Measurements from ENCODE around the gene LCE5A.

LCE5A gene

DNA sequence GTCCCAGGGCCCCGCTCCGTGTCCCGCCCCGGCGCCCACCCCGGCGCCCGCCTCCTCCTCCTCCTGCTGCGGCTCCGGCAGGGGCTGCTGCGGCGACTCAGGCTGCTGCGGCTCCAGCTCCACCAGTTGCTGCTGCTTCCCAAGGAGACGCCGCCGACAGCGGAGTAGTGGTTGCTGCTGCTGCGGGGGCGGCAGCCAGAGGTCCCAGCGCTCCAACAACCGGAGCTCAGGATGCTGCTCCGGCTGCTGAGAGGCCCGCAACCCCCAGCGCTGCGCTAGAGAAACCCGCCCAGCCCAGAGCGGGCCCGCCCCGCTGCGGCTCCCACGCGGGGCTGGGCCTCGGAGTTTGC is 4.8 kb downstream of the LCE5A start:
- Histone ChIP-seq H3K9me3 (ENCODE audit: control insufficient read depth in 2 of 2, low read length in 2 of 2) (no peaks in the 10 kb centered on the region), H3K9ac (ENCODE audit: low read depth in 1 of 2, low read length in 2 of 2) (no peak overlapping the region), H3K4me1 (ENCODE audit: control insufficient read depth in 2 of 2, insufficient read depth in 2 of 2, low read length in 2 of 2) (no peaks in the 10 kb centered on the region), H3K4me3 (ENCODE audit: low read length in 2 of 2) (no peak overlapping the region), H3K27me3 (ENCODE audit: control insufficient read depth in 2 of 2, insufficient read depth in 2 of 2, low read length in 2 of 2) (peaks cover 15 to 26% of the 10 kb centered on the region in 2 donors), H3K36me3 (ENCODE audit: control insufficient read depth in 2 of 2, insufficient read depth in 2 of 2, low read length in 2 of 2) (no peaks in the 10 kb centered on the region), H3K27ac (ENCODE audit: low read depth in 2 of 2, low read length in 2 of 2) (no peak overlapping the region)

DNA sequence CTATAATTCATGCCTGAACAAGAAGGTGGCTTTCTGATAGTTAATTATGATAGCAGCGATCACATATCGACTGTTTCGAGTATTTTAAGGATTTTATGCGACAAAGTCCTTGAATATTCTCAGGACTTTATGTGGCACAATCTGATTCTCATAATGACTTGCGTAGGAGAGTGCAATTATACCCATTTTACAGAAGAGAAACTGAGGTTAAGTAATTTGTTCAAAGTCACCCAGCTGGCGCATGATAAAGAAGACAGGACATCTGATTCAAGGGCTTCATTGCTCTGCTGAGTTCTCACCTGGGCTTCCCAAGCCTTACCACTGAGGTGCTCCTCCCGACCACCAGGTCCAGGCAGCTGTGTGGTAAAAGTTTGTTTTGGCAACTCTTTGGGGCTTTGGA is 5.5 kb downstream of the LCE5A start:
- Histone ChIP-seq H3K4me3 (ENCODE audit: low read length in 2 of 2) (no peak overlapping the region), H3K9me3 (ENCODE audit: control insufficient read depth in 2 of 2, low read length in 2 of 2) (no peaks in the 10 kb centered on the region)

DNA sequence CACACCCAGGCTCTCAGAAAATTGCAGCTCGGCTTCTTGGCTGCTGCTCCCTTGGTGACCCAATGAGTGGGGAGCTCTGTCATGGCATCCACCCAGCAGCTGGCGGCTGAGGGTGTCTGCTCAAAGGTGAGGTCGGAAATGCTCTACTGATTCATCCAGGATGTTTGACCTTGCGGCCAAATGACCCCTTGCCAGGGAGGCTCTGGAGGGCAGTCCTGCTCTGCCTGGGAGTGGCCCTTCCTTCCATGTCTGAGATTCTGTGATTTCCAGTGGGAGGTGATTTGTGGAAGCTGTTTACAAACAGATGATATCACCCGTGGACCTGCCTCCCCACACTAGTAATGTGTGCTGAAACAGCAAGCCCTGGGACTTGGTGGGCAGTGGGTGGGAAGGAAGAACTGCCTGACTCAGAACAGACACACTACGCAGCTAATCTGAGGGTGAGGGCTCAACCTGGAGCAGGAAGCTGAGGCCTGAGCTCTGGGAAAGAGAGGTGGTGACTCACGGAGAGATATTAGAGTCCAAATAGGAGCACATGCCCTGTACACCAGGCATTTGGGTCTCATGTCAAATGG is 6.7 kb downstream of the LCE5A start:
- H3K27me3 ChIP-seq (ENCODE audit: control insufficient read depth in 2 of 2, insufficient read depth in 2 of 2, low read length in 2 of 2) = peaks cover 15 to 26% of the 10 kb centered on the region in 2 donors

More for the DNA sequence above, 5.5 kb downstream of the LCE5A start:
- H3K4me1 ChIP-seq (ENCODE audit: control insufficient read depth in 2 of 2, insufficient read depth in 2 of 2, low read length in 2 of 2) = no peaks in the 10 kb centered on the region
- no peak overlapping the region for H3K27ac ChIP-seq (ENCODE audit: low read depth in 2 of 2, low read length in 2 of 2)
- H3K27me3 ChIP-seq (ENCODE audit: control insufficient read depth in 2 of 2, insufficient read depth in 2 of 2, low read length in 2 of 2) = peaks cover 15 to 26% of the 10 kb centered on the region in 2 donors
- H3K36me3 ChIP-seq (ENCODE audit: control insufficient read depth in 2 of 2, insufficient read depth in 2 of 2, low read length in 2 of 2) = no peaks in the 10 kb centered on the region
- no peak overlapping the region for H3K9ac ChIP-seq (ENCODE audit: low read depth in 1 of 2, low read length in 2 of 2)

DNA sequence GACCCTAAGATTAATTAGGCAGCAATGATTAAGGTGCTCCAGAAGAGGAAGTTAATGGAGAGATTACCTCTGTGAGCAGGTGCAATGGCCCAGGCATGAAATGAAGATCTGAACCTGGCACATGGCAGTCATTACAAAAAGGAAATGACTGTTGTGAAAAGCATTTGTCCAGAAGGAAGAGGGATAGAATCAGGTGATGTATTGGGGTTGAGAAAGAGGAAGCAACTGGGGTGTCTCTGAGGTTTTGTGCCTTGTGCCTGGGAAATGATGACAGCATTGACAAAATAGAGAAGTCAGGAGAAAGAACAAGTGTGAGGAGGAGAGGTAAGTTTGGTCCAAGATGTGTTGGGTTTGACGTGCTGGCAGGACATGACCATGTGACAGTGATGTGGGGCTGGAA is 9.2 kb downstream of the LCE5A start:
- no peaks in the 10 kb centered on the region for H3K9me3 ChIP-seq (ENCODE audit: control insufficient read depth in 2 of 2, low read length in 2 of 2)
- H3K4me3 ChIP-seq (ENCODE audit: low read length in 2 of 2) = no peak overlapping the region
- H3K27ac ChIP-seq (ENCODE audit: low read depth in 2 of 2, low read length in 2 of 2) = no peak overlapping the region
- H3K4me1 ChIP-seq (ENCODE audit: control insufficient read depth in 2 of 2, insufficient read depth in 2 of 2, low read length in 2 of 2) = no peaks in the 10 kb centered on the region
- H3K9ac ChIP-seq (ENCODE audit: low read depth in 1 of 2, low read length in 2 of 2) = no peak overlapping the region
- no peaks in the 10 kb centered on the region for H3K36me3 ChIP-seq (ENCODE audit: control insufficient read depth in 2 of 2, insufficient read depth in 2 of 2, low read length in 2 of 2)
- peaks cover 6 to 14% of the 10 kb centered on the region in 2 donors for H3K27me3 ChIP-seq (ENCODE audit: control insufficient read depth in 2 of 2, insufficient read depth in 2 of 2, low read length in 2 of 2)

More for the DNA sequence above, 6.7 kb downstream of the LCE5A start:
- H3K4me3 ChIP-seq (ENCODE audit: low read length in 2 of 2) = no peak overlapping the region
- no peak overlapping the region for H3K27ac ChIP-seq (ENCODE audit: low read depth in 2 of 2, low read length in 2 of 2)
- no peaks in the 10 kb centered on the region for H3K36me3 ChIP-seq (ENCODE audit: control insufficient read depth in 2 of 2, insufficient read depth in 2 of 2, low read length in 2 of 2)
- H3K9me3 ChIP-seq (ENCODE audit: control insufficient read depth in 2 of 2, low read length in 2 of 2) = no peaks in the 10 kb centered on the region
- no peaks in the 10 kb centered on the region for H3K4me1 ChIP-seq (ENCODE audit: control insufficient read depth in 2 of 2, insufficient read depth in 2 of 2, low read length in 2 of 2)
- H3K9ac ChIP-seq (ENCODE audit: low read depth in 1 of 2, low read length in 2 of 2) = no peak overlapping the region

DNA sequence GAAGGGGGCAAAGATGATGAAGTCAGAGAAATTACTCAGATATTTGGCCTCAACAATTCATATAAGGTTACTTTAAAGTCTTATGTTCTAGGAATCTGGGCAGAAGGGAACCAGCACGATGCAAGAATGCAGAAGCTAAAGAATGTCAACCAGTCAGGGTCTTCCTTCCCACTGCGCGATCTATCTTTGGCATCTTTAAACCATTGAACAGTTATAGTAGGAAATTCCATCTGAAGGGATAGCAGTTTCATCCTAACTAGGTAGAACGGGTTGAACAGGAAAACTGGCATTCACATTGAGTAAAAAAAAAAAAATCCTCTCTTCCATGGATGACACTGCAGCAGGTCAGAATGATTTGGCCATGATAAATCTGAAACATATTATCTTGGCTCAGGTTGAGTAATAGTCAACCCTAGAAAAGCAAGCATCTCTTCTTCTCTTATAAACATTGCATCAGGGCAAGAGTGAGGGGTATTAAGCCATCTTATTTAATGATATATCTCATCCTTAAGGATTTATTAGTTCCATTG is 10.0 kb downstream of the LCE5A start:
- H3K9me3 ChIP-seq (ENCODE audit: control insufficient read depth in 2 of 2, low read length in 2 of 2) = no peaks in the 10 kb centered on the region
- H3K4me1 ChIP-seq (ENCODE audit: control insufficient read depth in 2 of 2, insufficient read depth in 2 of 2, low read length in 2 of 2) = peaks cover 0 to 3% of the 10 kb centered on the region in 2 donors
- H3K9ac ChIP-seq (ENCODE audit: low read depth in 1 of 2, low read length in 2 of 2) = no peak overlapping the region
- no peak overlapping the region for H3K4me3 ChIP-seq (ENCODE audit: low read length in 2 of 2)
- H3K27me3 ChIP-seq (ENCODE audit: control insufficient read depth in 2 of 2, insufficient read depth in 2 of 2, low read length in 2 of 2) = peaks cover 4 to 8% of the 10 kb centered on the region in 2 donors
- H3K36me3 ChIP-seq (ENCODE audit: control insufficient read depth in 2 of 2, insufficient read depth in 2 of 2, low read length in 2 of 2) = no peaks in the 10 kb centered on the region
- no peak overlapping the region for H3K27ac ChIP-seq (ENCODE audit: low read depth in 2 of 2, low read length in 2 of 2)

DNA sequence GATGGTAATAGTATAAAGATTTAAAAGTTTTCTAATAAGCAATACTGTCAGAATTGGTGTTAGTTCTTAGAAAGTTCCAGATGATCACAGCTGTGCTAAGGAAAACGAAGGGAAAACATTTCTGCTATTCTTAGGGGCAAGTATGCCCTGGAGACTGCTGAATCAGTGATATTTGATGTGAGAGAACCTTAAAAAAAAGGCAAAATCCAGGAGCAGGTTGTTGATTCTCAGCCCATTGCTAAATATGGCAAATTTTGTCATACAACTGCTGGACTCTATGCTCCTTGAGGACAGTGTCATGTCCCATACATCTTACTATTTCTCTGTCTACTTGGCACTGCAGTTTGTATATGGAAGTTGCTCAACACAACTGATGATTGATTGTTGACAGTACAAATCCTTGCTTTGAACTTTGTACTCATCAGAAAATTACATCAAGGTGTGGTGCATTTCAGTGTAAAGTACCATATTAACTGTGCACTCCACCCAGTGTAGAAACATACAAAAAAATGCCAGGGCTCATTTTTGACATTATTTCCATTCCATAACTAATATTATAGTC is 14.6 kb downstream of the LCE5A start:
- H3K27me3 ChIP-seq (ENCODE audit: control insufficient read depth in 2 of 2, insufficient read depth in 2 of 2, low read length in 2 of 2) = no peaks in the 10 kb centered on the region
- H3K9me3 ChIP-seq (ENCODE audit: control insufficient read depth in 2 of 2, low read length in 2 of 2) = no peaks in the 10 kb centered on the region
- peaks cover 0 to 3% of the 10 kb centered on the region in 2 donors for H3K4me1 ChIP-seq (ENCODE audit: control insufficient read depth in 2 of 2, insufficient read depth in 2 of 2, low read length in 2 of 2)
- no peak overlapping the region for H3K4me3 ChIP-seq (ENCODE audit: low read length in 2 of 2)
- no peaks in the 10 kb centered on the region for H3K36me3 ChIP-seq (ENCODE audit: control insufficient read depth in 2 of 2, insufficient read depth in 2 of 2, low read length in 2 of 2)
- no peak overlapping the region for H3K27ac ChIP-seq (ENCODE audit: low read depth in 2 of 2, low read length in 2 of 2)
- no peak overlapping the region for H3K9ac ChIP-seq (ENCODE audit: low read depth in 1 of 2, low read length in 2 of 2)

DNA sequence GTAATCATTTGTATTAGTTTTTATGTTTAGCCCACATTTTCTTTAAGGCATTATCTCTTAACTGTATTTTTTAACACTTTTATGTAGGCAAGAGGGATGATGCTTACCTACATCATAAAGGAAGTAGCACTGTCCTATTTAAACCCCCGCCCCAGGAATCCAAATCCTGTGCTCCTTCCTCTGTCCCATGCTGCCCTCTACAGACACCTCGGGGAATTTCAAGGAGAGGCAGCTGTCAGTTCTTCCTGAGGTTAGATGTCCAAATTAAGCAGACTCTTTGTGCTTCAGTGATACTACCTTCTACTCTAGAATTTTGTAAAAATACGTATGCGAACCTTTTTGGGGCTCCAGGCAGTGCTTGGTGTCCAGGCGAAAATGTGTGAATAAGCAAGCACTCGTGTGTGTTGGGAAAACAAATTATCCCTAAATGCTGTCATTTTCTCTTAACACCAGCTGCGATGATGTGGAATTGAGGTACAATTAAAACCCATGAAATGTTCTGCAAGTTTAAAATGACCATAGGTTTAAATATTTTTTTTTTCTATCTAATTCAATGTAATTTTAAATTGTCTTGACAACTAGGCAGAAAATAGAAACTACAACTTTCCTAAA is 22.8 kb downstream of the LCE5A start:
- H3K9me3 ChIP-seq (ENCODE audit: control insufficient read depth in 2 of 2, low read length in 2 of 2) = no peaks in the 10 kb centered on the region
- H3K27ac ChIP-seq (ENCODE audit: low read depth in 2 of 2, low read length in 2 of 2) = no peak overlapping the region
- no peak overlapping the region for H3K4me3 ChIP-seq (ENCODE audit: low read length in 2 of 2)
- no peak overlapping the region for H3K9ac ChIP-seq (ENCODE audit: low read depth in 1 of 2, low read length in 2 of 2)
- no peaks in the 10 kb centered on the region for H3K36me3 ChIP-seq (ENCODE audit: control insufficient read depth in 2 of 2, insufficient read depth in 2 of 2, low read length in 2 of 2)
- H3K4me1 ChIP-seq (ENCODE audit: control insufficient read depth in 2 of 2, insufficient read depth in 2 of 2, low read length in 2 of 2) = no peaks in the 10 kb centered on the region
- H3K27me3 ChIP-seq (ENCODE audit: control insufficient read depth in 2 of 2, insufficient read depth in 2 of 2, low read length in 2 of 2) = peaks cover 0 to 3% of the 10 kb centered on the region in 2 donors

DNA sequence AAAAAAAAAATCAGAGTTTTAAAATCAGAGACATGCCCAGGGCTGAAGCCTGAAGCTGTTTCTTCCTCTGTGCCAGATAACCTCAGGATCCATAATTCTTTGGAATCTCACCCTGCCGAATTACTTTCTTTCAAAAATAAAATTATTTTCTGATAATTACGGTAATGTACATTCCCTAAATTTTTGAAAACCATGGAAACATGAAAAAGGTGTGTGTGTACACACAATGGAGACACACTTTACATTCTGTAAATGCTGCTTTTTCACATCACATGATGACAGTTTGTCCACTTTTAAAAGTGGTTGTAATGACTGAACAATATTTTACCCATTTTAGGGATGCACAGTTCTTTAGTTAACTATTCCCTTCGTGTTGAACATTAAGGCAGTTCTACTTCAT is 25.2 kb downstream of the LCE5A start:
- Histone ChIP-seq H3K9ac (ENCODE audit: low read depth in 1 of 2, low read length in 2 of 2) (no peak overlapping the region), H3K4me3 (ENCODE audit: low read length in 2 of 2) (no peak overlapping the region), H3K27ac (ENCODE audit: low read depth in 2 of 2, low read length in 2 of 2) (no peak overlapping the region), H3K4me1 (ENCODE audit: control insufficient read depth in 2 of 2, insufficient read depth in 2 of 2, low read length in 2 of 2) (no peaks in the 10 kb centered on the region), H3K9me3 (ENCODE audit: control insufficient read depth in 2 of 2, low read length in 2 of 2) (no peaks in the 10 kb centered on the region), H3K27me3 (ENCODE audit: control insufficient read depth in 2 of 2, insufficient read depth in 2 of 2, low read length in 2 of 2) (peaks cover 0 to 3% of the 10 kb centered on the region in 2 donors), H3K36me3 (ENCODE audit: control insufficient read depth in 2 of 2, insufficient read depth in 2 of 2, low read length in 2 of 2) (no peaks in the 10 kb centered on the region)

DNA sequence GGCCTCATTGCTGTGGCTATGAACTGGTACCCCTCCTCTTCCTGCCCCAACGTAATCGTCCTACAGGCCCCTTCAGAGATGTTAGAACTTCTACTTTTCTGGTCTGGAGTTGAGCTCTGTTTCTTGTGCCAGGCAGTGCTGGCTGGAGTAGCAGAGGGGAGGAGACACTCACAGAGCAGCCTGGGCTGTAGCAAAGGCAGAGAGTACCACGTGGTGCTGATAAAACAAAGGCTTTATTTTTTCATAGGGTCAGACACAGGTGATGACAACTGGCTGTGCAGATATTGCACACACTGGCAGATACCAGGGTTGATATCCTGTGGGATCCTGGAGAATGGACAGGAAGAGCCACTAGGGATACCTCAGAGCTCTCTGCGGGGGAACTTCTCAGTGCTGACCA is 26.9 kb downstream of the LCE5A start:
- H3K27me3 ChIP-seq (ENCODE audit: control insufficient read depth in 2 of 2, insufficient read depth in 2 of 2, low read length in 2 of 2) = peaks cover 0 to 3% of the 10 kb centered on the region in 2 donors
- H3K36me3 ChIP-seq (ENCODE audit: control insufficient read depth in 2 of 2, insufficient read depth in 2 of 2, low read length in 2 of 2) = no peaks in the 10 kb centered on the region
- H3K9me3 ChIP-seq (ENCODE audit: control insufficient read depth in 2 of 2, low read length in 2 of 2) = no peaks in the 10 kb centered on the region
- no peak overlapping the region for H3K9ac ChIP-seq (ENCODE audit: low read depth in 1 of 2, low read length in 2 of 2)
- no peak overlapping the region for H3K27ac ChIP-seq (ENCODE audit: low read depth in 2 of 2, low read length in 2 of 2)
- H3K4me1 ChIP-seq (ENCODE audit: control insufficient read depth in 2 of 2, insufficient read depth in 2 of 2, low read length in 2 of 2) = no peaks in the 10 kb centered on the region
- no peak overlapping the region for H3K4me3 ChIP-seq (ENCODE audit: low read length in 2 of 2)

DNA sequence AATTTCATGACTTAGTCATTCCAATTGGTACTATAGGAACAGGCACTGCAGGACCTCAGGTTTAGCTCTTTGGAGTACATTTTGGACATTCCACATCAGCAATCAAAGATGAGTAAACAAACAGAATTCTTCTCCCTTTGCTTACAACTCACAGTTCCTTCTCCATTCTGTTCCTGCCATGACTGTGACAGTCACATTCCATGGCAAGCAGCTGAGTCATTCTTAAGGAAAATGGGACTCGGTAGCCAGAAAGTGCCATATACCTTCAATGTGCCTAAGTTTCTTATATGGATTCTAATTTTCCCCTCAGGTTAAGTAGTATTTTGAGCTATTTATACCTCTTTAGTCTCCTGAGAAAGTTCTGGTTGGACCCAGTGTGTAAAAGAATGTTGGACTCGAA is 29.3 kb downstream of the LCE5A start:
- Histone ChIP-seq H3K9ac (ENCODE audit: low read depth in 1 of 2, low read length in 2 of 2) (no peak overlapping the region), H3K9me3 (ENCODE audit: control insufficient read depth in 2 of 2, low read length in 2 of 2) (no peaks in the 10 kb centered on the region), H3K4me1 (ENCODE audit: control insufficient read depth in 2 of 2, insufficient read depth in 2 of 2, low read length in 2 of 2) (no peaks in the 10 kb centered on the region), H3K36me3 (ENCODE audit: control insufficient read depth in 2 of 2, insufficient read depth in 2 of 2, low read length in 2 of 2) (no peaks in the 10 kb centered on the region), H3K4me3 (ENCODE audit: low read length in 2 of 2) (no peak overlapping the region), H3K27me3 (ENCODE audit: control insufficient read depth in 2 of 2, insufficient read depth in 2 of 2, low read length in 2 of 2) (no peaks in the 10 kb centered on the region), H3K27ac (ENCODE audit: low read depth in 2 of 2, low read length in 2 of 2) (no peak overlapping the region)

All from mucosa of rectum (tissue), 2 donors.